Measurements from ENCODE around the gene CASR.

The CASR gene

GRCh38 chr3:122307976-122308375 is 124.5 kb downstream of the CASR start:
- H4K12ac ChIP-seq (ENCODE audit: low read depth, low read length) = no peak overlapping the region

GRCh38 chr3:122310361-122310760 is 126.9 kb downstream of the CASR start:
- no CpG with 5 or more reads among the region's 1 CpG for WGBS (ENCODE audit: extremely low coverage, insufficient coverage, insufficient read length)
- no peak overlapping the region for H3K4ac ChIP-seq (ENCODE audit: low read depth, low read length)

More at GRCh38 chr3:122307976-122308375, 124.5 kb downstream of the CASR start:
- no peaks in the 10 kb centered on the region for H3K79me2 ChIP-seq (ENCODE audit: control insufficient read depth, insufficient read depth, low read length, poor library complexity)
- H3K4ac ChIP-seq (ENCODE audit: low read depth, low read length) = no peak overlapping the region
- H3K27me3 ChIP-seq (ENCODE audit: insufficient read depth, low read length) = no peaks in the 10 kb centered on the region
- no peak overlapping the region for H4K91ac ChIP-seq (ENCODE audit: low read depth, low read length)
- H4K8ac ChIP-seq (ENCODE audit: low read depth, low read length) = no peak overlapping the region
- peaks cover 0 to 2% of the 10 kb centered on the region in 2 experiments for H3K4me1 ChIP-seq (ENCODE audit: control insufficient read depth in 1 of 2, insufficient read depth in 2 of 2, low read length in 2 of 2)
- no peak overlapping the region for H3K27ac ChIP-seq (ENCODE audit: low read depth, low read length)
- no peaks in the 10 kb centered on the region for H3K9me3 ChIP-seq (ENCODE audit: insufficient read depth, low read depth, low read length)
- no peak for DNase-seq
- no peak overlapping the region for H3K9ac ChIP-seq (ENCODE audit: low read length)
- H2BK120ac ChIP-seq (ENCODE audit: insufficient read depth, low read length, poor library complexity) = no peak overlapping the region
- H2AFZ ChIP-seq (ENCODE audit: insufficient read depth, low read length, poor library complexity) = no peak overlapping the region
- H3K14ac ChIP-seq (ENCODE audit: low read length) = no peak overlapping the region
- H3K36me3 ChIP-seq (ENCODE audit: control insufficient read depth in 1 of 2, insufficient read depth in 2 of 2, low read length in 2 of 2) = no peaks in the 10 kb centered on the region
- H3K79me1 ChIP-seq (ENCODE audit: low read length) = no peaks in the 10 kb centered on the region
- no peak overlapping the region for H3K23ac ChIP-seq (ENCODE audit: low read length)
- H3K4me2 ChIP-seq (ENCODE audit: low read length) = no peak overlapping the region
- no peak overlapping the region for H2BK12ac ChIP-seq (ENCODE audit: low read length)
- H2AK5ac ChIP-seq (ENCODE audit: low read length) = no peak overlapping the region
- no peak overlapping the region for H2BK5ac ChIP-seq (ENCODE audit: low read depth, low read length, poor library complexity)
- no peak overlapping the region for H3K18ac ChIP-seq (ENCODE audit: low read length)
- H3K4me3 ChIP-seq (ENCODE audit: low read depth, low read length) = no peak overlapping the region

GRCh38 chr3:122312826-122313225 is 129.4 kb downstream of the CASR start:
- Histone ChIP-seq H3K4me1 (ENCODE audit: control insufficient read depth in 1 of 2, insufficient read depth in 2 of 2, low read length in 2 of 2) (peaks cover 0 to 2% of the 10 kb centered on the region in 2 experiments), H3K14ac (ENCODE audit: low read length) (no peak overlapping the region), H3K18ac (ENCODE audit: low read length) (no peak overlapping the region), H3K23ac (ENCODE audit: low read length) (no peak overlapping the region), H4K12ac (ENCODE audit: low read depth, low read length) (no peak overlapping the region), H3K79me1 (ENCODE audit: low read length) (no peaks in the 10 kb centered on the region), H3K4me2 (ENCODE audit: low read length) (no peak overlapping the region), H2BK12ac (ENCODE audit: low read length) (no peak overlapping the region), H2BK5ac (ENCODE audit: low read depth, low read length, poor library complexity) (no peak overlapping the region), H3K36me3 (ENCODE audit: control insufficient read depth in 1 of 2, insufficient read depth in 2 of 2, low read length in 2 of 2) (no peaks in the 10 kb centered on the region), H4K8ac (ENCODE audit: low read depth, low read length) (no peak overlapping the region), H4K91ac (ENCODE audit: low read depth, low read length) (no peak overlapping the region), H3K4ac (ENCODE audit: low read depth, low read length) (no peak overlapping the region), H2BK120ac (ENCODE audit: insufficient read depth, low read length, poor library complexity) (no peak overlapping the region), H2AK5ac (ENCODE audit: low read length) (no peak overlapping the region), H3K27me3 (ENCODE audit: insufficient read depth, low read length) (no peaks in the 10 kb centered on the region), H2AFZ (ENCODE audit: insufficient read depth, low read length, poor library complexity) (no peak overlapping the region), H3K9me3 (ENCODE audit: insufficient read depth, low read depth, low read length) (no peaks in the 10 kb centered on the region), H3K9ac (ENCODE audit: low read length) (no peak overlapping the region), H3K27ac (ENCODE audit: low read depth, low read length) (no peak overlapping the region), H3K4me3 (ENCODE audit: low read depth, low read length) (no peak overlapping the region), H3K79me2 (ENCODE audit: control insufficient read depth, insufficient read depth, low read length, poor library complexity) (no peaks in the 10 kb centered on the region)
- DNase-seq = peak; percentile 25 to 79

More at GRCh38 chr3:122310361-122310760, 126.9 kb downstream of the CASR start:
- H3K4me1 ChIP-seq (ENCODE audit: control insufficient read depth in 1 of 2, insufficient read depth in 2 of 2, low read length in 2 of 2) = peaks cover 0 to 2% of the 10 kb centered on the region in 2 experiments
- no peak overlapping the region for H3K4me2 ChIP-seq (ENCODE audit: low read length)
- no peak overlapping the region for H3K4me3 ChIP-seq (ENCODE audit: low read depth, low read length)
- no peak overlapping the region for H2BK12ac ChIP-seq (ENCODE audit: low read length)
- H3K9ac ChIP-seq (ENCODE audit: low read length) = no peak overlapping the region
- H4K12ac ChIP-seq (ENCODE audit: low read depth, low read length) = no peak overlapping the region
- H2BK5ac ChIP-seq (ENCODE audit: low read depth, low read length, poor library complexity) = no peak overlapping the region
- no peak overlapping the region for H2AK5ac ChIP-seq (ENCODE audit: low read length)
- H2BK120ac ChIP-seq (ENCODE audit: insufficient read depth, low read length, poor library complexity) = no peak overlapping the region
- H3K79me1 ChIP-seq (ENCODE audit: low read length) = no peaks in the 10 kb centered on the region
- no peak overlapping the region for H3K27ac ChIP-seq (ENCODE audit: low read depth, low read length)
- no peaks in the 10 kb centered on the region for H3K9me3 ChIP-seq (ENCODE audit: insufficient read depth, low read depth, low read length)
- no peak overlapping the region for H4K91ac ChIP-seq (ENCODE audit: low read depth, low read length)
- no peak overlapping the region for H2AFZ ChIP-seq (ENCODE audit: insufficient read depth, low read length, poor library complexity)
- no peak overlapping the region for H3K14ac ChIP-seq (ENCODE audit: low read length)
- H3K23ac ChIP-seq (ENCODE audit: low read length) = no peak overlapping the region
- no peaks in the 10 kb centered on the region for H3K36me3 ChIP-seq (ENCODE audit: control insufficient read depth in 1 of 2, insufficient read depth in 2 of 2, low read length in 2 of 2)
- no peak overlapping the region for H3K18ac ChIP-seq (ENCODE audit: low read length)
- DNase-seq = no peak
- no peaks in the 10 kb centered on the region for H3K79me2 ChIP-seq (ENCODE audit: control insufficient read depth, insufficient read depth, low read length, poor library complexity)
- H3K27me3 ChIP-seq (ENCODE audit: insufficient read depth, low read length) = no peaks in the 10 kb centered on the region
- no peak overlapping the region for H4K8ac ChIP-seq (ENCODE audit: low read depth, low read length)

GRCh38 chr3:122313281-122313680 is 129.8 kb downstream of the CASR start:
- Histone ChIP-seq H3K23ac (ENCODE audit: low read length) (no peak overlapping the region), H2BK120ac (ENCODE audit: insufficient read depth, low read length, poor library complexity) (no peak overlapping the region), H3K4me2 (ENCODE audit: low read length) (no peak overlapping the region), H2BK12ac (ENCODE audit: low read length) (no peak overlapping the region), H3K27me3 (ENCODE audit: insufficient read depth, low read length) (no peaks in the 10 kb centered on the region), H3K9ac (ENCODE audit: low read length) (no peak overlapping the region), H2AK5ac (ENCODE audit: low read length) (no peak overlapping the region), H4K8ac (ENCODE audit: low read depth, low read length) (no peak overlapping the region), H3K79me2 (ENCODE audit: control insufficient read depth, insufficient read depth, low read length, poor library complexity) (no peaks in the 10 kb centered on the region), H3K27ac (ENCODE audit: low read depth, low read length) (no peak overlapping the region), H2AFZ (ENCODE audit: insufficient read depth, low read length, poor library complexity) (no peak overlapping the region), H4K12ac (ENCODE audit: low read depth, low read length) (no peak overlapping the region), H3K14ac (ENCODE audit: low read length) (no peak overlapping the region), H4K91ac (ENCODE audit: low read depth, low read length) (no peak overlapping the region), H3K4me1 (ENCODE audit: control insufficient read depth in 1 of 2, insufficient read depth in 2 of 2, low read length in 2 of 2) (peaks cover 0 to 2% of the 10 kb centered on the region in 2 experiments), H3K4ac (ENCODE audit: low read depth, low read length) (no peak overlapping the region), H3K36me3 (ENCODE audit: control insufficient read depth in 1 of 2, insufficient read depth in 2 of 2, low read length in 2 of 2) (no peaks in the 10 kb centered on the region), H3K79me1 (ENCODE audit: low read length) (no peaks in the 10 kb centered on the region), H3K9me3 (ENCODE audit: insufficient read depth, low read depth, low read length) (no peaks in the 10 kb centered on the region), H2BK5ac (ENCODE audit: low read depth, low read length, poor library complexity) (no peak overlapping the region), H3K18ac (ENCODE audit: low read length) (no peak overlapping the region), H3K4me3 (ENCODE audit: low read depth, low read length) (no peak overlapping the region)
- WGBS (ENCODE audit: extremely low coverage, insufficient coverage, insufficient read length) = no CpG with 5 or more reads among the region's 3 CpGs
- DNase-seq = no peak

All from trophoblast cell (in vitro differentiated cells and primary cell).